Neural cell (in vitro differentiated cells): ENCODE results near the gene GATM.

ENCODE experiments used
- CTCF ChIP-seq: fragments of 450-650 bp; IDR thresholded peaks from 2 replicates; pipeline ENCODE4 v1.5.1; 2014; ENCODE audit warnings: antibody characterized with exemption, mild to moderate bottlenecking, moderate library complexity; ENCODE audit not compliant: poor library complexity, severe bottlenecking
- EP300 ChIP-seq: fragments of 450-650 bp; conservative IDR thresholded peaks from 2 replicates; pipeline ENCODE4 v1.6.1; 2014; ENCODE audit warnings: antibody characterized with exemption, mild to moderate bottlenecking, moderate library complexity; ENCODE audit not compliant: poor library complexity, severe bottlenecking
- EZH2 ChIP-seq: fragments of 200-600, 300-800 bp; shearing (Covaris generic), sonication (generic); IDR thresholded peaks from 2 replicates; pipeline ENCODE4 v1.6.1; 2014; ENCODE audit warnings: antibody characterized with exemption, low read length, borderline replicate concordance, mild to moderate bottlenecking; ENCODE audit not compliant: insufficient read depth, poor library complexity, severe bottlenecking
- POLR2AphosphoS5 ChIP-seq: IDR thresholded peaks from 2 replicates; pipeline ENCODE4 v1.6.1; 2012
- RAD21 ChIP-seq: fragments of 450-650 bp; conservative IDR thresholded peaks from 2 replicates; pipeline ENCODE4 v1.6.1; 2014; ENCODE audit warnings: antibody characterized with exemption, mild to moderate bottlenecking, moderate library complexity
- REST ChIP-seq: IDR thresholded peaks from 2 replicates; pipeline ENCODE4 v1.6.1; 2012; ENCODE audit warnings: borderline replicate concordance
- SMC3 ChIP-seq: fragments of 450-650 bp; conservative IDR thresholded peaks from 2 replicates; pipeline ENCODE4 v1.6.1; 2014; ENCODE audit warnings: antibody characterized with exemption, mild to moderate bottlenecking, moderate library complexity; ENCODE audit not compliant: poor library complexity
- TAF1 ChIP-seq: IDR thresholded peaks from 2 replicates; pipeline ENCODE4 v1.6.1; 2012; ENCODE audit warnings: low read depth

GRCh38 chr15:45376967-45377608, 1.3 kb downstream of the GATM start:
- TF ChIP-seq RAD21 (no peak), EZH2 (no peak), CTCF (no peak), REST (no peak), EP300 (no peak), SMC3 (no peak), POLR2AphosphoS5 (no peak), TAF1 (no peak)
